HepG2 (cell line): ENCODE data around the gene SLIT1. TPM values are rescaled to one million over a fixed set of nuclear protein-coding genes. Genes with fewer than 3 reads are reported as not detected.

Experiments used
- CERS6 ChIP-seq: sonication (generic); formaldehyde crosslinking; IDR thresholded peaks from 2 replicates; pipeline ENCODE4 v1.5.0; 2020; ENCODE audit warnings: missing genetic modification reagents
- FOXP1 ChIP-seq, 2 experiments: fragments of 450-650 bp in 1 of 2; IDR thresholded peaks; 2 replicates each; pipeline ENCODE4 v1.6.1; 2017 to 2018; ENCODE audit warnings: antibody characterized with exemption in 1 of 2
- HOXA3 ChIP-seq: sonication (generic); formaldehyde crosslinking; IDR thresholded peaks from 2 replicates; pipeline ENCODE4 v1.5.0; 2020; ENCODE audit warnings: missing genetic modification reagents
- LRRFIP1 ChIP-seq: sonication (generic); formaldehyde crosslinking; conservative IDR thresholded peaks from 2 replicates; pipeline ENCODE4 v1.4.0; 2020; ENCODE audit warnings: missing genetic modification reagents
- MEIS2 ChIP-seq: sonication (generic); formaldehyde crosslinking; IDR thresholded peaks from 2 replicates; pipeline ENCODE4 v1.9.0; 2021; ENCODE audit warnings: mild to moderate bottlenecking, missing genetic modification reagents
- MYC ChIP-seq: sonication (generic); formaldehyde crosslinking; IDR thresholded peaks from 2 replicates; pipeline ENCODE4 v1.9.0; 2021; ENCODE audit warnings: missing genetic modification reagents, borderline replicate concordance
- NFIC ChIP-seq: IDR thresholded peaks from 2 replicates; pipeline ENCODE4 v1.6.1; 2012; ENCODE audit warnings: mild to moderate bottlenecking, low read length, inconsistent platforms
- NR2F6 ChIP-seq, 2 experiments: IDR thresholded peaks; 2 replicates each; pipeline ENCODE4 v1.6.1; 2016; ENCODE audit warnings: antibody characterized with exemption in 1 of 2, mild to moderate bottlenecking in 1 of 2
- REST ChIP-seq, 2 experiments: IDR thresholded peaks; 2 replicates each; pipeline ENCODE4 v1.6.1; 2011 to 2012; ENCODE audit warnings: low read length in 2 of 2, borderline replicate concordance in 1 of 2, low read depth in 1 of 2, mild to moderate bottlenecking in 1 of 2, moderate library complexity in 1 of 2
- SOX6 ChIP-seq, 2 experiments: fragments of 450-650 bp in 1 of 2; sonication (generic) in 1 of 2; formaldehyde crosslinking in 1 of 2; IDR thresholded peaks; 2 replicates each; pipeline versions ENCODE4 v1.4.0 to v1.6.1; 2017 to 2020; ENCODE audit warnings: antibody characterized with exemption in 1 of 2, mild to moderate bottlenecking in 1 of 2, missing genetic modification reagents in 1 of 2
- SP4 ChIP-seq: sonication (generic); formaldehyde crosslinking; IDR thresholded peaks from 2 replicates; pipeline ENCODE4 v1.8.1; 2023; ENCODE audit warnings: mild to moderate bottlenecking, missing genetic modification reagents
- TAF1 ChIP-seq: sonication (generic); formaldehyde crosslinking; IDR thresholded peaks from 2 replicates; pipeline ENCODE4 v1.4.0; 2020; ENCODE audit warnings: missing genetic modification reagents
- THRA ChIP-seq: sonication (generic); formaldehyde crosslinking; IDR thresholded peaks from 2 replicates; pipeline ENCODE4 v1.4.0; 2020; ENCODE audit warnings: missing genetic modification reagents, borderline replicate concordance
- ZC3H4 ChIP-seq: sonication (generic); formaldehyde crosslinking; IDR thresholded peaks from 2 replicates; pipeline ENCODE4 v1.4.0; 2020; ENCODE audit warnings: missing genetic modification reagents, borderline replicate concordance
- ZFP1 ChIP-seq: IDR thresholded peaks from 2 replicates; pipeline ENCODE4 v1.6.1; 2016
- ZNF124 ChIP-seq: sonication (generic); formaldehyde crosslinking; IDR thresholded peaks from 2 replicates; pipeline ENCODE4 v1.4.0; 2020; ENCODE audit warnings: missing genetic modification reagents
- ZNF230 ChIP-seq: sonication (generic); formaldehyde crosslinking; IDR thresholded peaks from 2 replicates; pipeline ENCODE4 v1.4.0; 2020; ENCODE audit warnings: mild to moderate bottlenecking, missing genetic modification reagents
- ZNF260 ChIP-seq: sonication (generic); formaldehyde crosslinking; IDR thresholded peaks from 2 replicates; pipeline ENCODE4 v1.4.0; 2020; ENCODE audit warnings: missing genetic modification reagents, low read depth, mild to moderate bottlenecking, borderline replicate concordance
- ZNF740 ChIP-seq: sonication (generic); formaldehyde crosslinking; IDR thresholded peaks from 2 replicates; pipeline ENCODE4 v1.4.0; 2020; ENCODE audit warnings: missing genetic modification reagents
- ZNF75D ChIP-seq: sonication (generic); formaldehyde crosslinking; IDR thresholded peaks from 2 replicates; pipeline ENCODE4 v1.8.1; 2023; ENCODE audit warnings: missing genetic modification reagents, mild to moderate bottlenecking, borderline replicate concordance
- ZNF780A ChIP-seq: sonication (generic); formaldehyde crosslinking; IDR thresholded peaks from 2 replicates; pipeline ENCODE4 v1.8.0; 2022; ENCODE audit warnings: mild to moderate bottlenecking, missing genetic modification reagents, moderate library complexity
- polyA plus RNA-seq, 8 experiments: library from polyadenylated mRNA; depleted of rRNA in 3 of 8; stranded (reverse) in 7 of 8; unstranded in 1 of 8; fragments of >200 nt; fragmentation: Illumina TruSeq in 4 of 8; extraction: Trizol in 4 of 8; gene quantifications; 2 replicates each; pipeline versions ENCODE4 v1.2.1 to v1.2.3, GENCODE V29; 2011 to 2016; ENCODE audit warnings: low read depth in 4 of 8, missing spikeins in 1 of 8, mixed read lengths in 1 of 8; ENCODE audit not compliant: insufficient read depth in 1 of 8
- total RNA-seq, 5 experiments: library from RNA; depleted of rRNA; stranded (reverse); fragments of >200 nt; fragmentation: Illumina TruSeq; extraction: Trizol; gene quantifications; 2 replicates each; pipeline ENCODE4 v1.2.3, GENCODE V29; 2016; ENCODE audit warnings: low read depth in 1 of 5

The SLIT1 gene
- total and polyA plus RNA-seq, 2 of the 13 experiments (the other 11 are each of a cell fraction or from before 2014, with no cell fraction given): 0.09 to 0.33 TPM

- TF ChIP-seq REST (IDR thresholded peaks at IDR 0.05; ENCODE audit: borderline replicate concordance in 1 of 2, low read depth in 1 of 2, low read length in 2 of 2) (no peak), ZNF740 (CRISPR knock-in tag) (no peak), ZNF75D (CRISPR knock-in tag) (no peak), THRA (CRISPR knock-in tag) (no peak), NFIC (0 out of 2 replicates have a peak, but pooled peaks have one; percentile 36), ZNF230 (CRISPR knock-in tag) (0 out of 2 replicates have a peak, but pooled peaks have one; percentile 27), NR2F6 (IDR thresholded peaks at IDR 0.05) (no peak), NR2F6 (CRISPR knock-in tag; IDR thresholded peaks at IDR 0.05) (peak; percentile 18; the same call in 1 of the 2 replicates), ZFP1 (0 out of 2 replicates have a peak, but pooled peaks have one; percentile 58), FOXP1 (IDR thresholded peaks at IDR 0.05) (no peak), FOXP1 (CRISPR knock-in tag; IDR thresholded peaks at IDR 0.05) (no peak), MYC (peak; percentile 77), HOXA3 (CRISPR knock-in tag) (no peak), TAF1 (CRISPR knock-in tag) (0 out of 2 replicates have a peak, but pooled peaks have one; percentile 30), SOX6 (IDR thresholded peaks at IDR 0.05) (no peak), SOX6 (CRISPR knock-in tag; IDR thresholded peaks at IDR 0.05) (peak; percentile 25; the same call in 1 of the 2 replicates), ZNF260 (no peak), MEIS2 (no peak), ZNF780A (CRISPR knock-in tag) (no peak), ZNF124 (0 out of 2 replicates have a peak, but pooled peaks have one; percentile 41), SP4 (CRISPR knock-in tag) (0 out of 2 replicates have a peak, but pooled peaks have one; percentile 28), ZC3H4 (no peak), CERS6 (no peak), LRRFIP1 (CRISPR knock-in tag) (no peak)
These were observed 187.3 kb downstream of the SLIT1 start (continued) for GRCh38 chr10:96998329-96998888.
